Neural crest cell (in vitro differentiated cells): ENCODE results near the gene PLSCR3. TPM values are rescaled to one million over a fixed set of nuclear protein-coding genes. Genes with fewer than 3 reads are reported as not detected.
A peak's percentile ranks its signal among the peaks of the same experiment; 100 is the strongest.

Experiments
- DNase-seq: peaks from one replicate; pipeline ENCODE4 v3.0.0; 2021; ENCODE audit warnings: low read depth, mixed read lengths, low spot score
- H3K27ac Mint-ChIP-seq: one replicate; pipeline ENCODE4 v1.8.0; 2021; ENCODE audit warnings: mild to moderate bottlenecking, mixed read lengths; ENCODE audit not compliant: unreplicated experiment
- H3K27me3 Mint-ChIP-seq: 2 replicates; pipeline ENCODE4 v1.8.0; 2021; ENCODE audit warnings: low read depth, mild to moderate bottlenecking, mixed read lengths
- H3K36me3 Mint-ChIP-seq: 2 replicates; pipeline ENCODE4 v1.8.0; 2021; ENCODE audit warnings: low read depth, mild to moderate bottlenecking, mixed read lengths
- H3K4me1 Mint-ChIP-seq: 2 replicates; pipeline ENCODE4 v1.8.0; 2021; ENCODE audit warnings: mixed read lengths
- H3K4me3 Mint-ChIP-seq: one replicate; pipeline ENCODE4 v1.8.0; 2021; ENCODE audit warnings: mild to moderate bottlenecking, mixed read lengths
- H3K9me3 Mint-ChIP-seq: 2 replicates; pipeline ENCODE4 v1.8.0; 2021; ENCODE audit warnings: mixed read lengths
- total RNA-seq: library from RNA; stranded (reverse); gene quantifications from 2 replicates; pipeline ENCODE4 v1.2.1, GENCODE V29; 2021
- TF ChIP-seq, protein P1 (sequence below): fragments of 200-600 bp; sonication (generic); conservative IDR thresholded peaks from 2 replicates; pipeline ENCODE4 v1.5.0; 2021; ENCODE audit warnings: antibody characterized with exemption, mild to moderate bottlenecking

PLSCR3 gene
- total RNA-seq, 1 donor from 2014 or later = 25.7 TPM

DNA sequence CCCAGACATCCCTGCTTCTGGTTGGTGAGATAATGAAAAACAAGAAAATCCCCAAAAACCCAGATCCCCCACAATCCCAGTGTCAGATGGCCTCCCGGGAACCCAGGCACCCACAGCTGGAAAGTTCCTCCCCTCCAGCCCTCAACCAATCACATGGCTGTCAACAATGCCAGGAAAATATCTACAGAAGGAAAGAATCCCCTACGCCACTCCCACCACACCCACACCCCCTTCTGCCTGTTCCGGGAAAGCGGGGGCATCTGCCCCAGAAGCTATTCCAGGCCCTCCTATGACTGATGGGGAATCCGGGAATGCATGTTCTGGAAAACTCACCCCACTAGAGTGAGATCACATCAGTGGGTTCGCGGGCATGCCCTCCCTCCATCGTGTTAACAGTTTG is 37.6 kb downstream of the PLSCR3 start:
- H3K4me3 Mint-ChIP-seq = no peak overlapping the region

GRCh38 chr17:7356072-7356549 is 38.2 kb downstream of the PLSCR3 start:
- Mint-ChIP-seq H3K36me3 (no peaks in the 10 kb centered on the region), H3K27me3 (no peaks in the 10 kb centered on the region), H3K27ac (no peak overlapping the region), H3K9me3 (no peaks in the 10 kb centered on the region), H3K4me1 (peaks cover 23% of the 10 kb centered on the region), H3K4me3 (no peak overlapping the region)
- TF ChIP-seq, protein P1, sequence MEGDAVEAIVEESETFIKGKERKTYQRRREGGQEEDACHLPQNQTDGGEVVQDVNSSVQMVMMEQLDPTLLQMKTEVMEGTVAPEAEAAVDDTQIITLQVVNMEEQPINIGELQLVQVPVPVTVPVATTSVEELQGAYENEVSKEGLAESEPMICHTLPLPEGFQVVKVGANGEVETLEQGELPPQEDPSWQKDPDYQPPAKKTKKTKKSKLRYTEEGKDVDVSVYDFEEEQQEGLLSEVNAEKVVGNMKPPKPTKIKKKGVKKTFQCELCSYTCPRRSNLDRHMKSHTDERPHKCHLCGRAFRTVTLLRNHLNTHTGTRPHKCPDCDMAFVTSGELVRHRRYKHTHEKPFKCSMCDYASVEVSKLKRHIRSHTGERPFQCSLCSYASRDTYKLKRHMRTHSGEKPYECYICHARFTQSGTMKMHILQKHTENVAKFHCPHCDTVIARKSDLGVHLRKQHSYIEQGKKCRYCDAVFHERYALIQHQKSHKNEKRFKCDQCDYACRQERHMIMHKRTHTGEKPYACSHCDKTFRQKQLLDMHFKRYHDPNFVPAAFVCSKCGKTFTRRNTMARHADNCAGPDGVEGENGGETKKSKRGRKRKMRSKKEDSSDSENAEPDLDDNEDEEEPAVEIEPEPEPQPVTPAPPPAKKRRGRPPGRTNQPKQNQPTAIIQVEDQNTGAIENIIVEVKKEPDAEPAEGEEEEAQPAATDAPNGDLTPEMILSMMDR = peak; percentile 87
- DNase-seq = peak; percentile 75

More for the DNA sequence above, 37.6 kb downstream of the PLSCR3 start:
- TF ChIP-seq, protein P1 = no peak
- Mint-ChIP-seq H3K36me3 (no peaks in the 10 kb centered on the region), H3K4me1 (peaks cover 20% of the 10 kb centered on the region), H3K9me3 (no peaks in the 10 kb centered on the region), H3K27me3 (peaks cover under 1% of the 10 kb centered on the region), H3K27ac (no peak overlapping the region)
- no peak for DNase-seq

DNA sequence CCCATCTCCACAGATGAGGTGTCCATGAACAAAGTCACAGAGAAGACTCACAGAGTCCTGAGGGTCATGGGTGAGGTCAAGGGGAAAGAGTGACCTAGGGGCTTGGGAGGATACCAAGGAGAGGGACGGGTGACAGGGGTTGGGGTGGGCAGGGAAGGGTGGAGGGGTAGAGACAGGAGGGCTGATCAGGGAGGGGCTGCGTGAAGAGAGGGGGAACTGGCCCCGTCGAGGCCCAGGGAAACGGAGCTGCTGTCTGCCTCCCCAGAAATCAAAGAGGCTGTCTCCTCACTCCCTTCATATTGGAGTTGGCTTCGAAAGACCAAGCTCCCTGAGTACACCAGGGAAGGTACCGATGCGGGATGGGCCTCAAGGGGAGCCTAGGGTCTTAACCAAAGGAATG is 38.8 kb downstream of the PLSCR3 start:
- Mint-ChIP-seq H3K4me1 (peaks cover 28% of the 10 kb centered on the region), H3K27ac (no peak overlapping the region), H3K9me3 (no peaks in the 10 kb centered on the region), H3K4me3 (no peak overlapping the region), H3K36me3 (no peaks in the 10 kb centered on the region), H3K27me3 (no peaks in the 10 kb centered on the region)
- DNase-seq = no peak
- TF ChIP-seq, protein P1 = no peak

GRCh38 chr17:7355053-7355452 is 39.3 kb downstream of the PLSCR3 start, which contains the start of gene TMEM95:
Gene TMEM95, plus strand, starts transcription at chr17:7355156. Its CDS starts 49 bp downstream, at chr17:7355205.
- Mint-ChIP-seq H3K4me1 (peaks cover 33% of the 10 kb centered on the region), H3K27me3 (no peaks in the 10 kb centered on the region), H3K27ac (peak within 1 kb of the TSS; percentile 29), H3K4me3 (peak within 1 kb of the TSS; percentile 72), H3K36me3 (no peaks in the 10 kb centered on the region), H3K9me3 (no peaks in the 10 kb centered on the region)
- no peak for DNase-seq
- TF ChIP-seq, protein P1 = no peak

GRCh38 chr17:7354262-7354843 is 40.0 kb downstream of the PLSCR3 start:
- Mint-ChIP-seq H3K9me3 (no peaks in the 10 kb centered on the region), H3K27ac (peak overlapping the region; percentile 29), H3K36me3 (no peaks in the 10 kb centered on the region), H3K4me1 (peaks cover 40% of the 10 kb centered on the region), H3K4me3 (peak overlapping the region; percentile 72), H3K27me3 (no peaks in the 10 kb centered on the region)
- peak; percentile 32 for DNase-seq
- TF ChIP-seq, protein P1 = no peak
